ENCODE data around the gene AHCYL2.

GRCh38 chr7:129417073-129417472 is 192.2 kb downstream of the AHCYL2 start:
- TF ChIP-seq FOXA1 (IDR thresholded peaks at IDR 0.05) = no peak
- no peak for TF ChIP-seq ELF4 (IDR thresholded peaks at IDR 0.05)
- no peak for TF ChIP-seq CTBP1 (IDR thresholded peaks at IDR 0.05; ENCODE audit: borderline replicate concordance)
- TF ChIP-seq PKNOX1 (IDR thresholded peaks at IDR 0.05) = no peak
- no peak for TF ChIP-seq HDGF (IDR thresholded peaks at IDR 0.05; ENCODE audit: borderline replicate concordance)
- TF ChIP-seq LEF1 (IDR thresholded peaks at IDR 0.05; ENCODE audit: borderline replicate concordance) = no peak
- TF ChIP-seq FOXM1 (IDR thresholded peaks at IDR 0.05; ENCODE audit: borderline replicate concordance) = no peak
- TF ChIP-seq SP1 (IDR thresholded peaks at IDR 0.05) = no peak

All from HEK293T (cell line).